Measurements from ENCODE around the gene DES. TPM values are rescaled to one million over a fixed set of nuclear protein-coding genes. Genes with fewer than 3 reads are reported as not detected.

DES gene
- total RNA-seq, 2 donors from 2014 or later = 12.7 to 23.1 TPM

GRCh38 chr2:219380926-219381325 lies 37.3 kb upstream of the DES start:
- DNase-seq (no peak), ATAC-seq (no peak)
- Histone ChIP-seq H3K27me3 (no peaks in the 10 kb centered on the region), H3K4me1 (no peaks in the 10 kb centered on the region), H3K9me3 (no peaks in the 10 kb centered on the region), H3K27ac (no peak overlapping the region), H3K4me3 (no peak overlapping the region), H3K36me3 (replicated peaks in 1 of 2; ENCODE audit: insufficient read depth in 1 of 2, low read depth in 2 of 2) (peaks cover 7 to 33% of the 10 kb centered on the region in 2 donors)
- intact Hi-C loops (cut with DNase I) = no loop called here
- TF ChIP-seq POLR2A (IDR thresholded peaks at IDR 0.05) = no peak
- TF ChIP-seq, protein P1, sequence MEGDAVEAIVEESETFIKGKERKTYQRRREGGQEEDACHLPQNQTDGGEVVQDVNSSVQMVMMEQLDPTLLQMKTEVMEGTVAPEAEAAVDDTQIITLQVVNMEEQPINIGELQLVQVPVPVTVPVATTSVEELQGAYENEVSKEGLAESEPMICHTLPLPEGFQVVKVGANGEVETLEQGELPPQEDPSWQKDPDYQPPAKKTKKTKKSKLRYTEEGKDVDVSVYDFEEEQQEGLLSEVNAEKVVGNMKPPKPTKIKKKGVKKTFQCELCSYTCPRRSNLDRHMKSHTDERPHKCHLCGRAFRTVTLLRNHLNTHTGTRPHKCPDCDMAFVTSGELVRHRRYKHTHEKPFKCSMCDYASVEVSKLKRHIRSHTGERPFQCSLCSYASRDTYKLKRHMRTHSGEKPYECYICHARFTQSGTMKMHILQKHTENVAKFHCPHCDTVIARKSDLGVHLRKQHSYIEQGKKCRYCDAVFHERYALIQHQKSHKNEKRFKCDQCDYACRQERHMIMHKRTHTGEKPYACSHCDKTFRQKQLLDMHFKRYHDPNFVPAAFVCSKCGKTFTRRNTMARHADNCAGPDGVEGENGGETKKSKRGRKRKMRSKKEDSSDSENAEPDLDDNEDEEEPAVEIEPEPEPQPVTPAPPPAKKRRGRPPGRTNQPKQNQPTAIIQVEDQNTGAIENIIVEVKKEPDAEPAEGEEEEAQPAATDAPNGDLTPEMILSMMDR (IDR thresholded peaks at IDR 0.05) = no peak

- Histone ChIP-seq H3K27me3 (no peaks in the 10 kb centered on the region), H3K9me3 (no peaks in the 10 kb centered on the region), H3K27ac (no peak overlapping the region), H3K4me3 (no peak overlapping the region), H3K36me3 (replicated peaks in 1 of 2; ENCODE audit: insufficient read depth in 1 of 2, low read depth in 2 of 2) (peaks cover 10 to 34% of the 10 kb centered on the region in 2 donors), H3K4me1 (peaks cover 4% of the 10 kb centered on the region)
- 77 to 100% methylated on average over 4 to 9 of the region's 9 CpGs for WGBS, 2 donors
- TF ChIP-seq, protein P1 (IDR thresholded peaks at IDR 0.05) = no peak
- no peak for TF ChIP-seq POLR2A (IDR thresholded peaks at IDR 0.05)
- intact Hi-C loops (cut with DNase I) = no loop called here
- ATAC-seq = no peak
- DNase-seq = no peak
These were observed 36.7 kb upstream of the DES start for GRCh38 chr2:219381448-219381847.

- WGBS, 2 donors = 88 to 90% methylated on average over 14 to 15 of the region's 15 CpGs
- no peaks in the 10 kb centered on the region for H3K27me3 ChIP-seq
- DNase-seq = no peak
- no peak overlapping the region for H3K27ac ChIP-seq
- no peak for TF ChIP-seq POLR2A (IDR thresholded peaks at IDR 0.05)
- TF ChIP-seq, protein P1 (IDR thresholded peaks at IDR 0.05) = no peak
- H3K36me3 ChIP-seq (replicated peaks in 1 of 2; ENCODE audit: insufficient read depth in 1 of 2, low read depth in 2 of 2) = peaks cover 10 to 34% of the 10 kb centered on the region in 2 donors
- peaks cover 11% of the 10 kb centered on the region for H3K4me1 ChIP-seq
- intact Hi-C loops (cut with DNase I) = no loop called here
- no peak overlapping the region for H3K4me3 ChIP-seq
- no peak for ATAC-seq
- H3K9me3 ChIP-seq = no peaks in the 10 kb centered on the region
These were observed 34.0 kb upstream of the DES start for GRCh38 chr2:219384083-219384713.

DNA sequence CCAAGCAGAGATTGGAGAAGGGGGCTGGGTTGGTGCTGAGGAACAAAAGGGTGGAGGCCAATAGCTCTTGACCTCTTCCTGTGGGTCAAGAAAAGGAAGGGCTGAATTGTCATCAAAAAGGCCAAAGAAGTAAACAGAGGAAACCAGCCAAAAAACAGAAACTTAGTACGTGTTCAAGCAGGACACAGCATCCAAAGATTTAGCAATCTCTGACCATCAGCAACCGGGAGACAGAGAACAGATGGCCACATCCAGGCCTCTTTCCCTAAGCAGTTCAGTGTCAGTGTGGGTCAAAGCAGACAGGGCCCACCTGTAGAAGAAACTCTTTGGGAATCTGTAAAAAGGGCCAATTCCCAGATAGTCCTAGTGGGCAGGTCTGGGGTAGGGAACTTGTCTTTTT lies 33.3 kb upstream of the DES start:
- WGBS, 2 donors = 50 to 68% methylated on average over 2 of the region's 2 CpGs
- no peak for TF ChIP-seq POLR2A (IDR thresholded peaks at IDR 0.05)
- TF ChIP-seq, protein P1 (IDR thresholded peaks at IDR 0.05) = no peak
- DNase-seq (peak in 1 of 4 donors; percentile 15), ATAC-seq (no peak)
- no peak overlapping the region for H3K4me3 ChIP-seq
- H3K27ac ChIP-seq = no peak overlapping the region
- H3K36me3 ChIP-seq (replicated peaks in 1 of 2; ENCODE audit: insufficient read depth in 1 of 2, low read depth in 2 of 2) = peaks cover 10 to 34% of the 10 kb centered on the region in 2 donors
- H3K4me1 ChIP-seq = peaks cover 11% of the 10 kb centered on the region
- no peaks in the 10 kb centered on the region for H3K9me3 ChIP-seq
- intact Hi-C loops (cut with DNase I) = no loop called here
- no peaks in the 10 kb centered on the region for H3K27me3 ChIP-seq

DNA sequence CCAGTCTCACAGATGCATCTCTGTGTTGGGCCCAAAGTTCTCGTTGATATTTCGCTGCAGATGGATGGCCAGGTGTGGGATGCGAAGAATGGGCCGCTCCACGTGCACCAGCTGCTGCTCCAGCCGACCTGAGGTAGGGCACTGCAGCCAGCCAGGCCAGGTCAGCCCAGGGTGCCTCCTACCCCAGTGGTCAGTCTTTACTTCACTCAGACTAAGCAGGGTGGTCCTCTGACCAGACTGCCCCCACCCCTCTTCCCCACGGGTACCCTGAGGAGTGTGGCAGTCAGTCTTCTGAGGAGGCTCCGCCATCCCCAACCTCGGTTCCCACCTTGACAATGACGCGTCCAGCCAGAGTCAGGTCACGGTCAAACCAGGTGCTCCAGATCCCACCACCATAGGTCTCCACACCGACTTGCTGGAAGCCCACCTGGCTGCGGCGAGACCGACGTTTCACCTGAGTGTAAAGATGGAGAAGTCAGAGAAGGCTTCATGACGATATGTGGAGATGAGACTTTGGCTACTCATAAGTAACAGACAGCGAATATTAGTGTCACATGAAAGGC lies 32.1 kb upstream of the DES start:
- no peak overlapping the region for H3K4me3 ChIP-seq
- peaks cover 11% of the 10 kb centered on the region for H3K4me1 ChIP-seq
- no peak for TF ChIP-seq POLR2A (IDR thresholded peaks at IDR 0.05)
- TF ChIP-seq, protein P1 (IDR thresholded peaks at IDR 0.05) = no peak
- intact Hi-C loops (cut with DNase I) = no loop called here
- no peaks in the 10 kb centered on the region for H3K27me3 ChIP-seq
- peaks cover 10 to 29% of the 10 kb centered on the region in 2 donors for H3K36me3 ChIP-seq (replicated peaks in 1 of 2; ENCODE audit: insufficient read depth in 1 of 2, low read depth in 2 of 2)
- WGBS, 2 donors = 89 to 91% methylated on average over 19 of the region's 19 CpGs
- H3K27ac ChIP-seq = no peak overlapping the region
- DNase-seq (no peak), ATAC-seq (no peak)
- H3K9me3 ChIP-seq = no peaks in the 10 kb centered on the region

All from body of pancreas (tissue), 4 donors.